ENCODE data around the gene PFDN4.

Gene PFDN4

GRCh38 chr20:54266844-54267243 is 59.0 kb downstream of the PFDN4 start:
- DNase-seq (ENCODE audit: insufficient read length) (no peak), FAIRE-seq (no peak)
- TF ChIP-seq POLR2A (IDR thresholded peaks at IDR 0.05; ENCODE audit: low read depth, low read length) (no peak), TAF1 (IDR thresholded peaks at IDR 0.05; ENCODE audit: borderline replicate concordance, low read depth, low read length) (no peak), POLR2AphosphoS5 (IDR thresholded peaks at IDR 0.05; ENCODE audit: low read depth, low read length) (no peak)

GRCh38 chr20:54267483-54268003 is 59.7 kb downstream of the PFDN4 start:
- no peak for FAIRE-seq
- TF ChIP-seq POLR2AphosphoS5 (IDR thresholded peaks at IDR 0.05; ENCODE audit: low read depth, low read length) (no peak), TAF1 (IDR thresholded peaks at IDR 0.05; ENCODE audit: borderline replicate concordance, low read depth, low read length) (no peak), POLR2A (IDR thresholded peaks at IDR 0.05; ENCODE audit: low read depth, low read length) (no peak)
- DNase-seq (ENCODE audit: insufficient read length) = no peak

- DNase-seq (ENCODE audit: insufficient read length) = no peak
- TF ChIP-seq POLR2A (IDR thresholded peaks at IDR 0.05; ENCODE audit: low read depth, low read length) = no peak
- TF ChIP-seq TAF1 (IDR thresholded peaks at IDR 0.05; ENCODE audit: borderline replicate concordance, low read depth, low read length) = no peak
- TF ChIP-seq POLR2AphosphoS5 (IDR thresholded peaks at IDR 0.05; ENCODE audit: low read depth, low read length) = no peak
- FAIRE-seq = no peak
These were observed 61.1 kb downstream of the PFDN4 start for GRCh38 chr20:54268941-54269340.
